Spleen (tissue), 11 donors: ENCODE results near the gene STOML2. TPM values are rescaled to one million over a fixed set of nuclear protein-coding genes. Genes with fewer than 3 reads are reported as not detected.

Experiments
- DNase-seq: peaks from one replicate; pipeline ENCODE4 v3.0.0-alpha.2; 2020
- H3K27ac ChIP-seq, 8 donors: fragments of 200-600 bp; sonication (generic) in 7 of 8; 1 replicate in 4 of 8; 2 replicates in 4 of 8; pipeline versions ENCODE4 v1.5.0 to v1.8.0; 2016 to 2021; ENCODE audit warnings: inconsistent platforms in 4 of 8, mild to moderate bottlenecking in 4 of 8, moderate library complexity in 1 of 8
- H3K27me3 ChIP-seq, 7 donors: fragments of 200-600 bp; sonication (generic) in 6 of 7; replicated peaks in 1 of 7; 1 replicate in 4 of 7; 2 replicates in 3 of 7; pipeline versions ENCODE4 v1.5.0 to v1.8.0; 2016 to 2021; ENCODE audit warnings: inconsistent platforms in 3 of 7, mild to moderate bottlenecking in 1 of 7
- H3K36me3 ChIP-seq, 6 donors: fragments of 200-600 bp; sonication (generic) in 5 of 6; 1 replicate in 4 of 6; 2 replicates in 2 of 6; pipeline versions ENCODE4 v1.5.0 to v1.8.0; 2016 to 2021; ENCODE audit warnings: inconsistent platforms in 2 of 6
- H3K4me1 ChIP-seq, 6 donors: fragments of 200-600 bp; sonication (generic) in 5 of 6; 1 replicate in 3 of 6; 2 replicates in 3 of 6; pipeline versions ENCODE4 v1.5.0 to v1.8.0; 2016 to 2021; ENCODE audit warnings: inconsistent platforms in 3 of 6
- H3K4me3 ChIP-seq, 8 donors: fragments of 200-600 bp; sonication (generic) in 7 of 8; 1 replicate in 4 of 8; 2 replicates in 4 of 8; pipeline versions ENCODE4 v1.5.0 to v1.8.0; 2016 to 2021; ENCODE audit warnings: inconsistent platforms in 4 of 8, mild to moderate bottlenecking in 4 of 8, moderate library complexity in 2 of 8
- H3K9me3 ChIP-seq, 8 donors: fragments of 200-600 bp; sonication (generic) in 7 of 8; 1 replicate in 4 of 8; 2 replicates in 4 of 8; pipeline versions ENCODE4 v1.5.0 to v1.8.0; 2016 to 2021; ENCODE audit warnings: inconsistent platforms in 4 of 8
- CTCF ChIP-seq, 11 experiments: fragments of 200-600 bp in 7 of 11; fragments of 450-650 bp in 4 of 11; sonication (generic) in 4 of 11; IDR thresholded peaks in 8 of 11; conservative IDR thresholded peaks in 3 of 11; 1 replicate in 7 of 11; 2 replicates in 4 of 11; pipeline versions ENCODE4 v1.4.0 to v1.8.0; 2016 to 2021; ENCODE audit warnings: antibody characterized with exemption in 11 of 11, inconsistent platforms in 4 of 11, mild to moderate bottlenecking in 1 of 11
- POLR2A ChIP-seq, 3 donors: fragments of 450-650 bp; IDR thresholded peaks; one replicate each; pipeline ENCODE4 v1.5.1; 2017; ENCODE audit warnings: antibody characterized with exemption in 3 of 3, mild to moderate bottlenecking in 1 of 3
- POLR2AphosphoS5 ChIP-seq, 3 donors: sonication (generic); formaldehyde crosslinking; IDR thresholded peaks; one replicate each; pipeline ENCODE4 v1.5.1; 2017; ENCODE audit warnings: antibody characterized with exemption in 3 of 3
- WGBS, 5 donors: extraction: QIAGEN DNeasy Blood & Tissue Kit in 3 of 5; methylation state at CpG; one replicate each; pipeline versions ENCODE4 v1.1.5 to v1.1.7; 2013 to 2018; 5-methylcytosine and 5-hydroxymethylcytosine counted together
- intact Hi-C: fragments of 100-400 bp; cut with DNase I; formaldehyde crosslinking; loops from one replicate; pipeline ENCODE4 v1.15.0; 2023; ENCODE audit warnings: low total_unique reads
- polyA plus RNA-seq, 3 donors: library from polyadenylated mRNA; stranded (reverse); fragments of 200-250 nt; gene quantifications; one replicate each; pipeline ENCODE4 v1.2.1, GENCODE V29; 2013
- total RNA-seq, 7 donors: library from RNA; depleted of rRNA in 3 of 7; stranded (reverse); fragments of >200 nt in 3 of 7; fragmentation: NEBNext Ultra II Directional in 4 of 7; extraction: Animal tissue kit (Norgen Biotek cat#: 25700) in 4 of 7; gene quantifications; one replicate each; pipeline versions ENCODE4 v1.1.0 to v1.2.1, GENCODE V29; 2016 to 2021
- donor health status: healthy with polysubstance abuse.
- donor health status: DM: no; HTN: no; CAD: no; lungs with moderate emphysema.
- donor health status: DM: no; HTN: no; CAD: no.
- donor health status: Bipolar disorder and iron deficiency.
- donor health status: healthy.
- donor health status: DM: no; HTN: no; CAD: no.
- donor health status: DM: yes; HTN: yes; CAD: no.

The STOML2 gene
- total and polyA plus RNA-seq, 10 donors = 54.2 to 80.7 (median 59.6) TPM

DNA sequence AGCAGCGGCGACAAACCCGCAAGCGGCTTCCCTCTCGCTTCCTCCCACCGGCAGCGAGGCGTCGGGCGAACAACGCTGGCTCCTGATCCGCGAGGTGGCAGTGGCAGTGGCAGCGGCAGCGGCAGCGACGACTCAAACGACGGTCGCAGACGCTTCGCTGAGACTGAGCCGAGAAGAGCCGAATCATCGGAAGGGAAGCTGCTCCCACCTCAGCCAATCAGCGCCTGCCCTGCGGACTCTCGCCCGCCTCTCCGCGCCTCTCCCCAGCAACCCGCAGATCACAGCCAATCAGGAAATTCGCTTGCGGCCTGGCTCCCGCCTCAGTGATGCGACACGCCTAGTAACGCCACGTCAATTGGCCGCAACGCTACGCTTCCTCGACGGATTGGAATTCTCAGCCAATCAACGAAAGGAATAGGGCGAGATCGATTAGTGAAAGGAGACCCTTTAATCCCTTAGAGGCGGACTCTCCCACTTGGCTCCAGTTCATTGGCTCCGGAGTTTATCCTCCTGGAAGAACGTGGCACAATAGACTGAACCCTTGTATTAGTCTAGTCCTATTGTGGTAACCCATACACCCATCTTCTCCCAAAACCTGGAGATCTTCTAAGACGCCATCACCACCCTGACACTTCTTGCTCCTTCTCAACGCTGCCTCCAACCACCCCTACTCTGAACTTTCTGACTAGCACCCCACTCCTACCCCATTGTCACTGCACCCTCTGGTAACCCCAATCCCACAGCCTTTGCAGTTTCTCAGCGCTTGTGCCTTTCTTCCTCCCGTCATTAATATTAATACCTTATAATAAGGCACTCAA, 30.3 kb downstream of the STOML2 start, which contains the start of gene VCP:
Gene VCP, minus strand, starts transcription at position 165 of the 818 bp plus-strand sequence. CDS start 272 bp downstream, outside the sequence.
- peak within 1 kb of the TSS; percentile 69 to 96 (median 88) for H3K4me3 ChIP-seq
- 4 to 13% (median 5%) methylated on average over 21 to 54 of the region's 54 CpGs for WGBS, 5 donors
- no peaks in the 10 kb centered on the region for H3K9me3 ChIP-seq
- H3K36me3 ChIP-seq = peaks cover 0 to 60% (median 8%) of the 10 kb centered on the region in 6 donors
- peak; percentile 98 for DNase-seq
- peaks cover 28 to 54% (median 43%) of the 10 kb centered on the region in 6 donors for H3K4me1 ChIP-seq
- intact Hi-C loops = no loop called here
- peak within 1 kb of the TSS; percentile 98 to 100 (median 100) for H3K27ac ChIP-seq
- no peaks in the 10 kb centered on the region for H3K27me3 ChIP-seq
- TF ChIP-seq CTCF (IDR thresholded peaks at IDR 0.05 in 8 of 11, conservative IDR thresholded peaks at IDR 0.05 in 3 of 11) (peak in 1 of 11 experiments; percentile 2), POLR2A (IDR thresholded peaks at IDR 0.05) (peak; percentile 68 to 87 (median 74)), POLR2AphosphoS5 (IDR thresholded peaks at IDR 0.05) (peak; percentile 98 to 99 (median 99))

GRCh38 chr9:35071814-35072460, 31.0 kb downstream of the STOML2 start:
- Histone ChIP-seq H3K36me3 (peaks cover 3 to 63% (median 15%) of the 10 kb centered on the region in 6 donors), H3K4me1 (peaks cover 28 to 60% (median 48%) of the 10 kb centered on the region in 6 donors), H3K9me3 (no peaks in the 10 kb centered on the region), H3K4me3 (peak overlapping the region; percentile 69 to 96 (median 88)), H3K27ac (peak overlapping the region; percentile 98 to 100 (median 100)), H3K27me3 (no peaks in the 10 kb centered on the region)
- TF ChIP-seq POLR2A (IDR thresholded peaks at IDR 0.05) (peak in 1 of 3 donors; percentile 69), POLR2AphosphoS5 (IDR thresholded peaks at IDR 0.05) (no peak), CTCF (IDR thresholded peaks at IDR 0.05 in 8 of 11, conservative IDR thresholded peaks at IDR 0.05 in 3 of 11) (peak in 9 of 11 experiments; percentile 21 to 62 (median 52))
- peak; percentile 97 for DNase-seq
- WGBS, 5 donors = 0 to 1% (median 0%) methylated on average over 27 to 79 of the region's 79 CpGs
- intact Hi-C loops = no loop called here

- intact Hi-C loops = no loop called here
- TF ChIP-seq POLR2AphosphoS5 (IDR thresholded peaks at IDR 0.05) = no peak
- no peak for TF ChIP-seq CTCF (IDR thresholded peaks at IDR 0.05 in 8 of 11, conservative IDR thresholded peaks at IDR 0.05 in 3 of 11)
- no peak for TF ChIP-seq POLR2A (IDR thresholded peaks at IDR 0.05)
- peaks cover 3 to 63% (median 23%) of the 10 kb centered on the region in 6 donors for H3K36me3 ChIP-seq
- no peaks in the 10 kb centered on the region for H3K27me3 ChIP-seq
- peaks cover 28 to 65% (median 49%) of the 10 kb centered on the region in 6 donors for H3K4me1 ChIP-seq
- peak overlapping the region; percentile 98 to 100 (median 100) for H3K27ac ChIP-seq
- DNase-seq = no peak
- 0 to 1% (median 1%) methylated on average over 20 of the region's 20 CpGs for WGBS, 5 donors
- H3K9me3 ChIP-seq = no peaks in the 10 kb centered on the region
- peak overlapping the region; percentile 69 to 96 (median 88) for H3K4me3 ChIP-seq
These were observed 31.8 kb downstream of the STOML2 start for GRCh38 chr9:35070823-35071813.
